C4-2B (cell line): ENCODE data around the gene ZNF513.
A peak's percentile ranks its signal among the peaks of the same experiment; 100 is the strongest.

Experiments used
- H3K27ac ChIP-seq: fragments of 450-650 bp; 2 replicates; pipeline ENCODE4 v1.5.1; 2017
- ZFX ChIP-seq: fragments of 450-650 bp; IDR thresholded peaks from 2 replicates; pipeline ENCODE4 v1.6.1; 2017
- TF ChIP-seq, protein P1 (sequence below): fragments of 450-650 bp; conservative IDR thresholded peaks from 2 replicates; pipeline ENCODE4 v1.5.1; 2017; ENCODE audit warnings: mild to moderate bottlenecking

ZNF513 gene

DNA sequence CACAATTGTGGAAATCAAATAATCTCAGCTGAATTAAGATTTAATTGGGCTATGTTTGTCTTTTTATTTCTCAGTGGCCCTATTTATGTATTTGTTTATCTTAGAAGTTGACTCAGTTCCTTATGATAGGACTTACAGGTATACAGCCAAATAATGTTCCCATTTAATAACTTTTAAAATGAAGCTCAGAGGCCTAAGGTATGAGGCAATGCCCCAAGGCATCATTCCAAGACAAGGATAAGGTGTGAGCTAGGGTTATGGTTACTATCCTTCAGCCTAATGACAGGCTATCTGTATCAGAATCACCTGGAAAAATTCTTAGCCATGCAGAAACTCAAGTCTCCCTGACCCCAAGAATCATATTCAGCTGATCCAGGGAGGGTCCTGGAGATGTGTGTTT, 40.5 kb upstream of the ZNF513 start:
- H3K27ac ChIP-seq = peak overlapping the region; percentile 69
- TF ChIP-seq ZFX = no peak
- TF ChIP-seq, protein P1, sequence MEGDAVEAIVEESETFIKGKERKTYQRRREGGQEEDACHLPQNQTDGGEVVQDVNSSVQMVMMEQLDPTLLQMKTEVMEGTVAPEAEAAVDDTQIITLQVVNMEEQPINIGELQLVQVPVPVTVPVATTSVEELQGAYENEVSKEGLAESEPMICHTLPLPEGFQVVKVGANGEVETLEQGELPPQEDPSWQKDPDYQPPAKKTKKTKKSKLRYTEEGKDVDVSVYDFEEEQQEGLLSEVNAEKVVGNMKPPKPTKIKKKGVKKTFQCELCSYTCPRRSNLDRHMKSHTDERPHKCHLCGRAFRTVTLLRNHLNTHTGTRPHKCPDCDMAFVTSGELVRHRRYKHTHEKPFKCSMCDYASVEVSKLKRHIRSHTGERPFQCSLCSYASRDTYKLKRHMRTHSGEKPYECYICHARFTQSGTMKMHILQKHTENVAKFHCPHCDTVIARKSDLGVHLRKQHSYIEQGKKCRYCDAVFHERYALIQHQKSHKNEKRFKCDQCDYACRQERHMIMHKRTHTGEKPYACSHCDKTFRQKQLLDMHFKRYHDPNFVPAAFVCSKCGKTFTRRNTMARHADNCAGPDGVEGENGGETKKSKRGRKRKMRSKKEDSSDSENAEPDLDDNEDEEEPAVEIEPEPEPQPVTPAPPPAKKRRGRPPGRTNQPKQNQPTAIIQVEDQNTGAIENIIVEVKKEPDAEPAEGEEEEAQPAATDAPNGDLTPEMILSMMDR = no peak

DNA sequence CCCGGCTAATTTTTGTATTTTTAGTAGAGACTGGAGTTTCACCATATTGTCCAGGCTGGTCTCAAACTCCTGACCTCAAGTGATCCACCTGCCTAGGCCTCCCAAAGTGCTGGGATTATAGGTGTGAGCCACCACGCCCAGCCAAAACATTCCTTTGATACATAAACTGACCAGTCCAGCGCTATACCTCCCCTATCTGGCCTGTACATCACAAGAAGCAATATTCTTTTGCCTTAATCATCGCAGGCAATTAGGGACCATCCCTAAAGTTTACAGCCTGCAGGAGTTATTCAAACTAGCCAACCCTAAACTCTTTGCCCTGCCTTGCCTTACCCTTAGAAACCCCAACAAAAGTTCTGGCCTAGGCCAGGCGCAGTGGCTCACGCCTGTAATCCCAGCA, 35.6 kb upstream of the ZNF513 start:
- TF ChIP-seq, protein P1 = no peak
- TF ChIP-seq ZFX = no peak
- H3K27ac ChIP-seq = no peak overlapping the region

GRCh38 chr2:27412419-27413152, 32.1 kb upstream of the ZNF513 start:
- TF ChIP-seq, protein P1 = no peak
- TF ChIP-seq ZFX = no peak
- no peak overlapping the region for H3K27ac ChIP-seq

- peak within 1 kb of the TSS; percentile 99 for H3K27ac ChIP-seq
- TF ChIP-seq ZFX = peak; percentile 79
- TF ChIP-seq, protein P1 = no peak
These were observed 29.0 kb upstream of the ZNF513 start, which contains the start of gene PPM1G for GRCh38 chr2:27409321-27410073. Gene PPM1G, minus strand, starts transcription at chr2:27409591. Its CDS starts 169 bp downstream, at chr2:27409422.

- TF ChIP-seq ZFX = no peak
- TF ChIP-seq, protein P1 = peak; percentile 8; the same call in 1 of the 2 replicates
- peak overlapping the region; percentile 99 for H3K27ac ChIP-seq
These were observed 28.2 kb upstream of the ZNF513 start for GRCh38 chr2:27408601-27409320.

DNA sequence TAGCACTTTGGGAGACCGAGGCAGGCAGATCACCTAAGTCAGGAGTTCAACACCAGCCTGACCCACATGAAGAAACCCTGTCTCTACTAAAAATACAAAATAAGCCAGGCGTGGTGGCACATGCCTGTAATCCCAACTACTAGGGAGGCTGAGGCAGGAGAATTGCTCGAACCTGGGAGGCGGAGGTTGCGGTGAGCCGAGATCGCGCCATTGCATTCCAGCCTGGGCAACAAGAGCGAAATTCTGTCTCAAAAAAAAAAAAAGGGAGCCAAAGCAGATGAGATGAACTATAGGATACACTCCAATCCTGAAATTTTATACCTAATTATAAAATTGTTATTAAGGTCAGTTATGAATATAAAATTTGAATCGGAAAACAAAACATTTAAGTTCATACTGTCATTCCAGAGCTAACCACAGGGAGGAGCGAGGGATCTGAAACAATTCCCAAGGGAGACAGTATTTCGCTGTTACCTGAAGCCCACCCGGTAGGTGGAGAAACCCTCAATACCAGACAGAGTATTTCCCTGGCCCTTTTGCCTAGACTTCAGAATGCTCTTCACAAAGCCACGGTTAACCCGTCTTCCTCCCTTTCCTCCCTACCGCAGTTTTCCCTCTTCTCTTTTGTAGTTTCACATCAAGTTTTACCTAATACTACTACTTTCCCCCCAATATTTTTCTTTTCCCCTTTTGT, 27.4 kb upstream of the ZNF513 start:
- TF ChIP-seq ZFX = no peak
- TF ChIP-seq, protein P1 = peak; percentile 76
- peak overlapping the region; percentile 13; the same call in 1 of the 2 replicates for H3K27ac ChIP-seq
